ENCODE data around the gene HOXA6. TPM values are rescaled to one million over a fixed set of nuclear protein-coding genes. Genes with fewer than 3 reads are reported as not detected.

Gene HOXA6
- total RNA-seq, 1 experiment from 2014 or later = 3.4 TPM

DNA sequence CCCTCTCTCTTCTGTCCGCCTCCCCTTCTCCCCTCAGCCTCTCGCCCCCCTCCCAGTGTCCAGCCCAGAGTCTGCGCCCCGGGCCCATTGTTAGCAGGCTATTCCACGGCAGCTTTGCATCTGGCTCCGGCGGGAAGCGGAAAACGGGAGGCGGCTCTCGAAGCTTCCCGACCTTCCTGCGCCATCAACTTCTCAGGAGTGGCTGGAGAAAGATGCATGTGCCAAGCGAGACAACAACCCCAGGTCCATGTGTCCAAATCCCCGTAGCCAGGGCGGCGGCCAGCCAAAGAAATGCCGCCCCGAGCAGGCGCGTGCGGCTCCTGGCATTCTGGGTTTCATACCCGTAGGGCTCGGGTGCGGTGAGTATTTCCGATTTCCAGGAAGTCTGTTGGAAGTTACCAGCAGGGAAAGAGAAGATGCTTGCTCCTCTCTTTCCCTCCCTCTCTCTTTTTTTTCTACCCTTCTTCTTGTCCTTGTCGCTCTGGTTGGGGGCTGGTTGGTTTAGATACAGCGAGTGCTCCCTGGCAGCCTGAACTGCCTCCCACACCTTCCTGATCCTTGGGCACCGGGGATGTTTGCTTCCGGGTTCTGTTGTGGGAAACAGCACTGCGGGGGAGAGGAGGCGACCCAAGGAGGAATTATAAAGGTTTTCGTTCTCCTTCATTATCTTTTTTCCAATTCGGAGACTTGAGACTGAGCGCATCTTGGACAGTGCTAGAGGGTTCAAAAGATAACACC, 43.9 kb downstream of the HOXA6 start:
- Histone ChIP-seq H3K27ac (ENCODE audit: low read length) (no peak overlapping the region), H3K27me3 (ENCODE audit: low read length) (no peaks in the 10 kb centered on the region), H3K4me3 (ENCODE audit: low read length) (no peak overlapping the region), H3K36me3 (ENCODE audit: insufficient read depth, low read length) (no peaks in the 10 kb centered on the region), H3K4me2 (ENCODE audit: low read depth, low read length, poor library complexity, severe bottlenecking) (no peak overlapping the region), H3K9ac (ENCODE audit: low read length) (no peak overlapping the region), H2AFZ (ENCODE audit: low read length) (no peak overlapping the region), H3K4me1 (ENCODE audit: low read length) (no peaks in the 10 kb centered on the region), H3K9me2 (replicated peaks; ENCODE audit: insufficient read depth, low read length) (no peaks in the 10 kb centered on the region), H3K9me3 (ENCODE audit: low read length) (no peaks in the 10 kb centered on the region), H3K79me2 (ENCODE audit: low read length) (no peaks in the 10 kb centered on the region), H4K20me1 (ENCODE audit: insufficient read depth, low read depth, low read length) (0 out of 2 replicates have a peak, but pooled peaks cover 8% of the 10 kb centered on the region)
- DNase-seq = no peak

DNA sequence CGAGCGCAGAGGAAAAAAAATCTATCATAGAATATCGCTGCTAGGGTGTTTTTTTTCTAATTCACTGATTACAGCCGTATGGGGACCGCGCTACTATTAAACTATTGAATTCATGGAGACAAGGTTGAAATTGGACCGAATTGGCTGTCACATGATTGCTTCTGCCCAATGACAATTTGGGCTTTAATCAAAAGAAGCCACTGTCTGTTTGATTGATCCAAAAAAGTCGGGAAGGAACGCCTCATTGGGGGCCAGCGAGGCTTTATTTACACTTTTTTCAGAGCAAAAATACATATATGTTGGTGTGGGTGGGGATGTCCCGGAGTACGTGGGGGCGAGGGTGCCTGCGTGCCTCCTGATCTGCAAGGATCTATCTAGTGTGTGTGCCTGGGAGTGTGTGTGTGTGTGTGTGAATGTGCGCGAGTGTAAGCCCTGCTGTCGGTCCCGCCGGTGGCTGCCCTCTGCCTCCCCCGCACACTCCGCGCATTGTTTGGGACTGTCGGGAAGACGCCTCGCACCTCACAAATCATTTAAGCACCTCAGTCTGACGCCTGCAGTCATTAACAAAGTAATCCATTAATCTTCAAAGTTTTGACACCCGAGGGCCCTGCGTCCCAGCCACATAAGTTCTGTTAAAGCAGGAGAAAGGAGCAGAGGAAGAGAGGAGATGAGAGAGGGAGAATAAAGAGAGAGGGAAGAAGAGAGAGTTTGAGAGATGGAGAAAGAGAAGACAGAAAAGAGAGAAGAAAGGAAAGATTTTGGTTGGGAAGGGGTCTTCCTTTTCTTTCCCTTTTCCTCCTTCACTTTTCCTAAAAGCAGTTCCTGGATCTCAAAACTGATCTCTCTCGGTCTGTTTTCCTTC, 44.8 kb downstream of the HOXA6 start, which contains the start of gene HOXA2:
HOXA2 (minus strand) TSS at position 103 of the 862 bp plus-strand sequence. CDS start 183 bp downstream, outside the sequence.
- H3K4me3 ChIP-seq (ENCODE audit: low read length) = no peak within 1 kb of the TSS
- H4K20me1 ChIP-seq (ENCODE audit: insufficient read depth, low read depth, low read length) = 0 out of 2 replicates have a peak, but pooled peaks cover 8% of the 10 kb centered on the region
- H3K36me3 ChIP-seq (ENCODE audit: insufficient read depth, low read length) = no peaks in the 10 kb centered on the region
- H3K27ac ChIP-seq (ENCODE audit: low read length) = no peak within 1 kb of the TSS
- no peaks in the 10 kb centered on the region for H3K9me2 ChIP-seq (replicated peaks; ENCODE audit: insufficient read depth, low read length)
- H3K9ac ChIP-seq (ENCODE audit: low read length) = no peak within 1 kb of the TSS
- peaks cover 4% of the 10 kb centered on the region for H3K79me2 ChIP-seq (ENCODE audit: low read length)
- no peak within 1 kb of the TSS for H2AFZ ChIP-seq (ENCODE audit: low read length)
- H3K4me1 ChIP-seq (ENCODE audit: low read length) = peaks cover under 1% of the 10 kb centered on the region
- no peaks in the 10 kb centered on the region for H3K9me3 ChIP-seq (ENCODE audit: low read length)
- DNase-seq = no peak
- no peaks in the 10 kb centered on the region for H3K27me3 ChIP-seq (ENCODE audit: low read length)
- no peak within 1 kb of the TSS for H3K4me2 ChIP-seq (ENCODE audit: low read depth, low read length, poor library complexity, severe bottlenecking)

DNA sequence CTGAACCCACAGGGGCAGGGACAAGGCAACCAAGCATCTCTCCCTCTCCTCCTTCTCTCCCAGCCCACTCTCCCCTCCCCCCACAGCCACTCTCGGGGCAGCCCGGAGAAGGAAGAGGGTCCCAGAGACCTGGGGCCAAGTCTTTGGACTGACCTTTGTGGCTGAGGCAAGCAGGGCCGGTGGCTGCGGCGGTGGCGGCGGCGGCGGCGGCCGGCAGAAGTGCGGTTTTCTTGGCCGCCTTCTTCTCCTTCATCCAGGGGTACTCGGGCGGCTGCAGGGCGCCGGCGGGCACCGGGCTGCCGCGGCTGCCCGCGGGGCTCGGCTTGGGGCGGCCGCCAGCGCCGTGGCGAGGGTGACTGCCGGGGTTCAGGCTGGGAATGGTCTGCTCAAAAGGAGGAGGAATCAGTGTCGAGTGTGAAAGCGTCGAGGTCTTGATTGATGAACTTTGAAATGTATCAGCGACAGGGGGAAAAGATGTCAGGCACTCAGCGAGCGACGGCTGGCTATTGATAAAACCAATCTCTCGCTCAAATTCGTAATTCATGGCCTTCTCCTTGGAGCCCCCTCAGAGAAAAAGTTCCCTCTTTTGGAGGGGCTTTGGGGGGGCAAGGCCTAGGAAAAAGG, 45.5 kb downstream of the HOXA6 start:
- Histone ChIP-seq H3K4me3 (ENCODE audit: low read length) (no peak overlapping the region), H3K9me3 (ENCODE audit: low read length) (no peaks in the 10 kb centered on the region), H3K4me2 (ENCODE audit: low read depth, low read length, poor library complexity, severe bottlenecking) (no peak overlapping the region), H3K9me2 (replicated peaks; ENCODE audit: insufficient read depth, low read length) (no peaks in the 10 kb centered on the region), H3K79me2 (ENCODE audit: low read length) (peaks cover 12% of the 10 kb centered on the region), H3K27me3 (ENCODE audit: low read length) (no peaks in the 10 kb centered on the region), H3K27ac (ENCODE audit: low read length) (no peak overlapping the region), H2AFZ (ENCODE audit: low read length) (no peak overlapping the region), H3K9ac (ENCODE audit: low read length) (no peak overlapping the region), H4K20me1 (ENCODE audit: insufficient read depth, low read depth, low read length) (0 out of 2 replicates have a peak, but pooled peaks cover 8% of the 10 kb centered on the region), H3K4me1 (ENCODE audit: low read length) (peaks cover 8% of the 10 kb centered on the region), H3K36me3 (ENCODE audit: insufficient read depth, low read length) (no peaks in the 10 kb centered on the region)
- no peak for DNase-seq

DNA sequence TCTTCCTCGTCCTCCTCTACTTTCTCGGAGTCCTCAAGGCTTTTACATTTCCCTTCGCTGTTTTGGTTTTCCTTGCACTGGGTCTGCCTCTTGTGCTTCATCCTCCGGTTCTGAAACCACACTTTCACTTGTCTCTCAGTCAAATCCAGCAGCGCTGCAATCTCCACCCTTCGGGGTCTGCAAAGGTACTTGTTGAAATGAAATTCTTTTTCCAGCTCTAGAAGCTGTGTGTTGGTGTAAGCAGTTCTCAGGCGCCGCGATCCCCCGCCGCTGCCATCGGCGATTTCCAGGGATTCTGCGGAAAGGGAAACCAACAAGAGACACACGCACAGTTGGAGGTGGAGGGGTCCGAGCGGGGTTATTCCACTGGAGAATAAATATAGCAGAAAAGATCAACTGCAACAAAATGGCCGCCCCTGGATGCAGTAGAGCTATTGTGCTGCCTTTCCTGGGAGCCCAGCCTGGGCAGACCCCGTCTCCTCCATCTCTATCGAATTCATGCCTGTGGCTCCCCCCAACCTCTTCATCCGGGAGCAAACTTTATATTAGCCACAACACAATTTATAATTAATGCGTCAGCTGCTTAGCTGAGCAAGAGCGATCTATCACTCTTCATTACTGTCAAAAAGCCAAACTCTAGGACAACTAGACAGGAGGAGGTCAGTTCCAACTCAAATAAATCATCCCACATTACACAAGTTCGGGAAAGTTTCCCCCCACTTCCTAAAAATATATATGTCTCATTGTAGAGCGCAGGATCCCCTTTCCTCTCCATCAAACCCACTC, 46.2 kb downstream of the HOXA6 start:
- H3K27ac ChIP-seq (ENCODE audit: low read length) = no peak overlapping the region
- H3K36me3 ChIP-seq (ENCODE audit: insufficient read depth, low read length) = no peaks in the 10 kb centered on the region
- H3K4me1 ChIP-seq (ENCODE audit: low read length) = peaks cover 11% of the 10 kb centered on the region
- no peak overlapping the region for H3K4me3 ChIP-seq (ENCODE audit: low read length)
- H3K9me2 ChIP-seq (replicated peaks; ENCODE audit: insufficient read depth, low read length) = no peaks in the 10 kb centered on the region
- no peak overlapping the region for H3K9ac ChIP-seq (ENCODE audit: low read length)
- H3K79me2 ChIP-seq (ENCODE audit: low read length) = peaks cover 15% of the 10 kb centered on the region
- DNase-seq = no peak
- no peaks in the 10 kb centered on the region for H3K27me3 ChIP-seq (ENCODE audit: low read length)
- H3K9me3 ChIP-seq (ENCODE audit: low read length) = no peaks in the 10 kb centered on the region
- 0 out of 2 replicates have a peak, but pooled peaks cover 8% of the 10 kb centered on the region for H4K20me1 ChIP-seq (ENCODE audit: insufficient read depth, low read depth, low read length)
- no peak overlapping the region for H2AFZ ChIP-seq (ENCODE audit: low read length)
- H3K4me2 ChIP-seq (ENCODE audit: low read depth, low read length, poor library complexity, severe bottlenecking) = no peak overlapping the region

DNA sequence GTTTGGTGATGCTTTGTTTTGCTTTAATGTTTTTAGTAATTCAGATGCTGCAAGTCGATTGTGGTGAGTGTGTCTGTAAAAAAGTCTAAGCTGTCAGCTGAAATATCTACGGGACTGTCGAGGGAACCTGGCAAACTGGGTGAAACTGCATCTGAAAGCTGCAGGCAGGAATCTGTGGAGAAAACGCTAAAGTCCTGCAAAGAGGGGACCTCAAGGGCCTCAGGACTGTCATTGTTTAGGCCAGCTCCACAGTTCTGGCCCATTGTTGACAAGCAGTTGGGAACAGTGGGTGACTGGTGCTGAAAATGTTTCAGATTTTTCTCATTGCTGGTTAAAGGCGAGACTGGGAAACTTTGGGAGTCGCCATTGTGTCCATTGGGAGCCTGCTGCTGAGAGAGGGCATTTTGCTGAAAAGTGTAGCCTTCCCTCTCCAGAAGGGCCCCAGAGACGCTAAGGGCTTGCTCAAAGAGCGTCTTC, 46.8 kb downstream of the HOXA6 start:
- DNase-seq = no peak
- 0 out of 2 replicates have a peak, but pooled peaks cover 8% of the 10 kb centered on the region for H4K20me1 ChIP-seq (ENCODE audit: insufficient read depth, low read depth, low read length)
- H3K4me2 ChIP-seq (ENCODE audit: low read depth, low read length, poor library complexity, severe bottlenecking) = no peak overlapping the region

DNA sequence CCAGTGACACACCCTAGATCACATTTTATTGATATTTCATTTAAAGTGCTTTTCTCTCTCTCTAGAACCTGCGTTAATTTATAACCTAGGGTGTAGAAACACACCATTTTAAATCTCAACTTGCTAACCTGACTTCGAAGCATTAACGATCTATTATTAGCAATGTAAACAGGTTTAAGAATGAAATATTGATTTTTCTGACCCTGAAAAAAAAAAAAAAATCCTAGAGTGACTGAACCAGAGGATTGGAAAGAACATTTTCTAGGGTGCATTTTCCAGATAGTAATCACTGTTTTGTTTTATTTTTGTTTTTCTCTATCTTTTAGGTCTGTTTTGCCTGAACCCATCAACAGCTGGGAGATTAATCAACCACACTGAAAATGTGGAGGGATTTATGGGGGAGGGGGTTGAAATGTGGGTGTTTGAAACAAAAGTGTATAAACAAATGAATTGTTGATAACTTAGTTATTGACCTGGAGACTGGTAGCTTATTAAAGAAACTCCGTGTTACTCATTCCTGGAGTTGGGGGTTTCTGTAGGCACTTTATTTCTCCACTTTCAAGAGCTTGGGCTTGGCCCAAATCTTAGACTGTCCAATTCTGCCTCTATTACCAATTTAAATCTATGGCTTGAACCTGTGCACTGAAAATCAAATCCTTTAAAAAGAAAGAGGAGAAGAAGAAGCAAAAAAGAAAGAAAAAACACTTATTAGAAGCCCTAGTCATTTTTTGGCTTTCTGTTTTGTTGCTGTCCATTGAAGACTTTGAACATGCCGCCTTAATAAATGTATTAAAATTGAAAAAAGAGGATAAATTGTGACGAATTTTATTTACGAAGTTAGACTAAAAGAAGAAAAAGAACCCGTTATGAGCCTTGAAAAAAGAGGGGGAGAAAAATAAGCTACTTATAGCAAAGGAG, 47.9 kb downstream of the HOXA6 start:
- no peak for DNase-seq
- Histone ChIP-seq H3K79me2 (ENCODE audit: low read length) (peaks cover 15% of the 10 kb centered on the region), H3K9me3 (ENCODE audit: low read length) (no peaks in the 10 kb centered on the region), H3K36me3 (ENCODE audit: insufficient read depth, low read length) (no peaks in the 10 kb centered on the region), H3K4me3 (ENCODE audit: low read length) (no peak overlapping the region), H3K4me1 (ENCODE audit: low read length) (peaks cover 18% of the 10 kb centered on the region), H2AFZ (ENCODE audit: low read length) (no peak overlapping the region), H3K27ac (ENCODE audit: low read length) (no peak overlapping the region), H3K27me3 (ENCODE audit: low read length) (no peaks in the 10 kb centered on the region), H3K9ac (ENCODE audit: low read length) (no peak overlapping the region), H4K20me1 (ENCODE audit: insufficient read depth, low read depth, low read length) (0 out of 2 replicates have a peak, but pooled peaks cover under 1% of the 10 kb centered on the region), H3K9me2 (replicated peaks; ENCODE audit: insufficient read depth, low read length) (no peaks in the 10 kb centered on the region), H3K4me2 (ENCODE audit: low read depth, low read length, poor library complexity, severe bottlenecking) (no peak overlapping the region)

More for the DNA sequence above, 46.8 kb downstream of the HOXA6 start:
- Histone ChIP-seq H3K79me2 (ENCODE audit: low read length) (peaks cover 15% of the 10 kb centered on the region), H3K4me3 (ENCODE audit: low read length) (no peak overlapping the region), H2AFZ (ENCODE audit: low read length) (no peak overlapping the region), H3K9ac (ENCODE audit: low read length) (no peak overlapping the region), H3K9me2 (replicated peaks; ENCODE audit: insufficient read depth, low read length) (no peaks in the 10 kb centered on the region), H3K27ac (ENCODE audit: low read length) (no peak overlapping the region), H3K4me1 (ENCODE audit: low read length) (peaks cover 11% of the 10 kb centered on the region), H3K27me3 (ENCODE audit: low read length) (no peaks in the 10 kb centered on the region), H3K9me3 (ENCODE audit: low read length) (no peaks in the 10 kb centered on the region), H3K36me3 (ENCODE audit: insufficient read depth, low read length) (no peaks in the 10 kb centered on the region)
